ENCODE measurements around the gene BAHCC1. TPM values are rescaled to one million over a fixed set of nuclear protein-coding genes. Genes with fewer than 3 reads are reported as not detected.

The BAHCC1 gene
- total and polyA plus RNA-seq, 2 donors (not counting 3 experiments of a cell fraction or from before 2014, with no cell fraction given), result 4.7 to 11.6 TPM

GRCh38 chr17:81386141-81386645 lies 9.1 kb upstream of the BAHCC1 start:
- Histone ChIP-seq H3K4me3 (replicated peaks in 1 of 3; ENCODE audit: insufficient read depth in 1 of 3, low read depth in 1 of 3, low read length in 3 of 3) (peak overlapping the region in 1 of 3 experiments; percentile 86), H3K36me3 (ENCODE audit: control insufficient read depth in 2 of 2, extremely low read depth in 1 of 2, insufficient read depth in 2 of 2, low read length in 2 of 2) (no peaks in the 10 kb centered on the region), H4K20me1 (replicated peaks; ENCODE audit: control insufficient read depth, extremely low read depth, insufficient read depth, low read length) (no peaks in the 10 kb centered on the region), H3K79me2 (ENCODE audit: control insufficient read depth, insufficient read depth, low read length) (no peaks in the 10 kb centered on the region), H3K27ac (ENCODE audit: insufficient read depth, low read depth, low read length) (no peak overlapping the region), H3K4me2 (ENCODE audit: insufficient read depth, low read length) (peak overlapping the region; percentile 12), H3K4me1 (ENCODE audit: control insufficient read depth, extremely low read depth, insufficient read depth, low read length) (peaks cover 14% of the 10 kb centered on the region), H3K9ac (replicated peaks; ENCODE audit: extremely low read depth, insufficient read depth, low read length) (no peak overlapping the region), H2AFZ (ENCODE audit: low read depth, low read length) (peak overlapping the region; percentile 76), H3K9me1 (replicated peaks; ENCODE audit: control insufficient read depth, extremely low read depth, insufficient read depth, low read length) (no peaks in the 10 kb centered on the region), H3K9me3 (replicated peaks; ENCODE audit: control insufficient read depth, insufficient read depth, low read length) (no peaks in the 10 kb centered on the region), H3K27me3 (ENCODE audit: control insufficient read depth in 2 of 2, insufficient read depth in 2 of 2, low read length in 2 of 2) (no peaks in the 10 kb centered on the region)
- no peak for TF ChIP-seq GATA2 (IDR thresholded peaks at IDR 0.05; ENCODE audit: insufficient read depth, insufficient read length, low read depth, low read length)
- TF ChIP-seq MYC (IDR thresholded peaks at IDR 0.05; ENCODE audit: low read depth, low read length), result no peak
- TF ChIP-seq EZH2 (IDR thresholded peaks at IDR 0.05; ENCODE audit: borderline replicate concordance, low read depth, low read length, severe bottlenecking), result no peak
- TF ChIP-seq FOS (IDR thresholded peaks at IDR 0.05; ENCODE audit: borderline replicate concordance, insufficient read depth, low read length), result no peak
- no TSS peak for BruUV-seq (replicated peaks)
- FAIRE-seq, result no peak
- intact Hi-C loops (cut with micrococcal nuclease), result no loop called here
- ChIA-PET POLR2A (no interaction called here), CTCF (interaction anchor here (1.4 to 1.5 kb wide), 2 partner anchors 76 to 98 kb away, joined by 5 to 7 read pairs; no protein-coding TSS in a partner anchor)
- no peak for DNase-seq (ENCODE audit: low read depth, low spot score)
- dilution Hi-C loops (cut with MboI; ENCODE audit: extremely low pct_ligation_motif_present, low sequenced_read_pairs), result no loop called here

DNA sequence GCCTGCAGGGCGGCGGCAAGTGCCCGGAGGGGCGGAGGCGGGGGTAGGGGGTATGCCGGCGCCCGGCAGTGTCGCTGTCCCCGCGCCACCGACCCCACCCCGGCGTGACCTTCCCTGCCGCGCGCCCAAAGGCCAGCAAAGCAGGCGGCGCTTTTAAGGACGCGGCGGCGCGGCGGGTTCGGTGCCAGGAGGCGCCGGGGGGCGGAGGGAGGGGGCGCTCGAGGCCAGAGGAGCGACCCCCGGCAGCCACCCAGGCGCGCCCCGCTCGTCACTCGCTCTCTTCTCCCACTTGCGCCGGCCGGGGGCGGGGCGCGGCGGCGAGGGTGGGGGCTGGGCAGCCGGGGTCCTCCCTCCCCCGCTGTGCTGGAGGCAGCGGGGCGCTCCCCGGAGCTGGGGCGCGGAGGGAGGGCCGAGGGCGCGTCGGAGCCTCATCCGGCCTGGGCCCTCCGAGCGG lies 8.6 kb upstream of the BAHCC1 start:
- H3K27me3 ChIP-seq (ENCODE audit: control insufficient read depth in 2 of 2, insufficient read depth in 2 of 2, low read length in 2 of 2), result no peaks in the 10 kb centered on the region
- intact Hi-C loops (cut with micrococcal nuclease), result no loop called here
- no peaks in the 10 kb centered on the region for H3K9me1 ChIP-seq (replicated peaks; ENCODE audit: control insufficient read depth, extremely low read depth, insufficient read depth, low read length)
- BruUV-seq (replicated peaks), result no TSS peak
- CTCF ChIA-PET, result no interaction called here
- FAIRE-seq (no peak), DNase-seq (ENCODE audit: low read depth, low spot score) (no peak)
- POLR2A ChIA-PET, result no interaction called here
- H3K36me3 ChIP-seq (ENCODE audit: control insufficient read depth in 2 of 2, extremely low read depth in 1 of 2, insufficient read depth in 2 of 2, low read length in 2 of 2), result peaks cover 0 to 4% of the 10 kb centered on the region in 2 experiments
- H3K27ac ChIP-seq (ENCODE audit: insufficient read depth, low read depth, low read length), result peak overlapping the region; percentile 64
- dilution Hi-C loops (cut with MboI; ENCODE audit: extremely low pct_ligation_motif_present, low sequenced_read_pairs), result no loop called here
- H2AFZ ChIP-seq (ENCODE audit: low read depth, low read length), result peak overlapping the region; percentile 76
- peak overlapping the region; percentile 92 for H3K9ac ChIP-seq (replicated peaks; ENCODE audit: extremely low read depth, insufficient read depth, low read length)
- H4K20me1 ChIP-seq (replicated peaks; ENCODE audit: control insufficient read depth, extremely low read depth, insufficient read depth, low read length), result no peaks in the 10 kb centered on the region
- peak overlapping the region; percentile 82 for H3K4me2 ChIP-seq (ENCODE audit: insufficient read depth, low read length)
- H3K4me3 ChIP-seq (replicated peaks in 1 of 3; ENCODE audit: insufficient read depth in 1 of 3, low read depth in 1 of 3, low read length in 3 of 3), result peak overlapping the region; percentile 71 to 86 (median 85)
- H3K79me2 ChIP-seq (ENCODE audit: control insufficient read depth, insufficient read depth, low read length), result peaks cover 2% of the 10 kb centered on the region
- TF ChIP-seq EZH2 (IDR thresholded peaks at IDR 0.05; ENCODE audit: borderline replicate concordance, low read depth, low read length, severe bottlenecking) (no peak), FOS (IDR thresholded peaks at IDR 0.05; ENCODE audit: borderline replicate concordance, insufficient read depth, low read length) (no peak), POLR2A (IDR thresholded peaks at IDR 0.05; ENCODE audit: low read depth, low read length) (no peak), MYC (IDR thresholded peaks at IDR 0.05; ENCODE audit: low read depth, low read length) (no peak), CTCF (IDR thresholded peaks at IDR 0.05; ENCODE audit: extremely low read depth in 1 of 2, insufficient read depth in 1 of 2, low read depth in 1 of 2, low read length in 2 of 2) (no peak), MAX (IDR thresholded peaks at IDR 0.05; ENCODE audit: insufficient read depth, insufficient read length) (no peak), GATA2 (IDR thresholded peaks at IDR 0.05; ENCODE audit: insufficient read depth, insufficient read length, low read depth, low read length) (no peak), POLR2AphosphoS5 (IDR thresholded peaks at IDR 0.05; ENCODE audit: insufficient read depth, low read depth, low read length) (no peak), JUN (IDR thresholded peaks at IDR 0.05; ENCODE audit: borderline replicate concordance, insufficient read depth, insufficient read length, low read depth) (no peak)
- H3K9me3 ChIP-seq (replicated peaks; ENCODE audit: control insufficient read depth, insufficient read depth, low read length), result no peaks in the 10 kb centered on the region
- peaks cover 16% of the 10 kb centered on the region for H3K4me1 ChIP-seq (ENCODE audit: control insufficient read depth, extremely low read depth, insufficient read depth, low read length)

Measured in endothelial cell of umbilical vein (primary cell).